ENCODE measurements around the gene XRRA1.

XRRA1 gene

GRCh38 chr11:74950374-74950969 is 1.6 kb upstream of the XRRA1 start:
- DNase-seq (ENCODE audit: low read depth) = no peak

GRCh38 chr11:74949753-74950137 is 854 bp upstream of the XRRA1 start:
- peak; percentile 64 for DNase-seq (ENCODE audit: low read depth)

- DNase-seq (ENCODE audit: low read depth) = peak; percentile 36
Measured at GRCh38 chr11:74948546-74948897, 369 bp downstream of the XRRA1 start.

GRCh38 chr11:74942073-74942759 is 6.7 kb downstream of the XRRA1 start:
- DNase-seq (ENCODE audit: low read depth) = no peak

- DNase-seq (ENCODE audit: low read depth) = peak; percentile 7
Measured at GRCh38 chr11:74941492-74941891, 7.4 kb downstream of the XRRA1 start.

- DNase-seq (ENCODE audit: low read depth) = peak; percentile 54
Measured at GRCh38 chr11:74937696-74938475, 11.0 kb downstream of the XRRA1 start.

- no peak for DNase-seq (ENCODE audit: low read depth)
Measured at GRCh38 chr11:74936976-74937375, 11.9 kb downstream of the XRRA1 start.

- DNase-seq (ENCODE audit: low read depth) = no peak
Measured at GRCh38 chr11:74936087-74936486, 12.8 kb downstream of the XRRA1 start.

- no peak for DNase-seq (ENCODE audit: low read depth)
Measured at GRCh38 chr11:74935285-74935684, 13.6 kb downstream of the XRRA1 start.

GRCh38 chr11:74933765-74934164 is 15.1 kb downstream of the XRRA1 start:
- no peak for DNase-seq (ENCODE audit: low read depth)

- peak; percentile 59 for DNase-seq (ENCODE audit: low read depth)
Measured at GRCh38 chr11:74932797-74933196, 16.1 kb downstream of the XRRA1 start.

- peak; percentile 66 for DNase-seq (ENCODE audit: low read depth)
Measured at GRCh38 chr11:74932169-74932568, 16.7 kb downstream of the XRRA1 start.

- peak; percentile 90 for DNase-seq (ENCODE audit: low read depth)
Measured at GRCh38 chr11:74929431-74930363, 19.2 kb downstream of the XRRA1 start.

- no peak for DNase-seq (ENCODE audit: low read depth)
Measured at GRCh38 chr11:74927496-74927895, 21.4 kb downstream of the XRRA1 start.

- DNase-seq (ENCODE audit: low read depth) = peak; percentile 74
Measured at GRCh38 chr11:74926304-74927030, 22.4 kb downstream of the XRRA1 start.

- DNase-seq (ENCODE audit: low read depth) = peak; percentile 27
Measured at GRCh38 chr11:74925281-74925680, 23.6 kb downstream of the XRRA1 start.

GRCh38 chr11:74923125-74923524 is 25.8 kb downstream of the XRRA1 start:
- no peak for DNase-seq (ENCODE audit: low read depth)

GRCh38 chr11:74909812-74910211 is 39.1 kb downstream of the XRRA1 start:
- DNase-seq (ENCODE audit: low read depth) = no peak

GRCh38 chr11:74909385-74909784 is 39.5 kb downstream of the XRRA1 start:
- DNase-seq (ENCODE audit: low read depth) = no peak

- no peak for DNase-seq (ENCODE audit: low read depth)
Measured at GRCh38 chr11:74905326-74905725, 43.6 kb downstream of the XRRA1 start.

- no peak for DNase-seq (ENCODE audit: low read depth)
Measured at GRCh38 chr11:74902342-74902741, 46.5 kb downstream of the XRRA1 start.

All from EH (cell line).